Hematopoietic multipotent progenitor cell treated with erythropoietin and hydrocortisone succinate and interleukin-3 and kit ligand, for 6 days (in vitro differentiated cells): ENCODE results near the gene SMG7.

Experiments
- DNase-seq: peaks from one replicate; pipeline ENCODE4 v3.0.0-alpha.2; 2015

Gene SMG7

DNA sequence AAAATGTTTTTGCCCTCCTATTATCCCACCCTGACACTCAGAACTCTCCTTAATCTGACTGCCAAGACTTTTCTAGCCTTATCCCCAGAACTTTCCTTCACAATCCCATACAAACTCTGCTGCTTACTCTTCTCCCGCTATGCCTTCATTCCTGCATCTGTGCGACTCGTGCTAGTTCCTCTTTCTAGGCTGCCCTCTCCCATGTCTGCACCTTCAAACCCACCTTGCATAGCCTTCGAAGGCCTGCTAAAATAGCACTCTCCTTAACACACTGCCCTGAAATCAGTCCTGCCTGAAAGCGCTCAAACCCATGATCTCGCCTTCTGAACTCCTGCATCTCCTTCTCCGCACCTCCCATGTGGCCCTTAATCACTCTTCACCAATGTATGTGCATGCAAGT, 120.4 kb downstream of the SMG7 start:
- DNase-seq, result no peak

DNA sequence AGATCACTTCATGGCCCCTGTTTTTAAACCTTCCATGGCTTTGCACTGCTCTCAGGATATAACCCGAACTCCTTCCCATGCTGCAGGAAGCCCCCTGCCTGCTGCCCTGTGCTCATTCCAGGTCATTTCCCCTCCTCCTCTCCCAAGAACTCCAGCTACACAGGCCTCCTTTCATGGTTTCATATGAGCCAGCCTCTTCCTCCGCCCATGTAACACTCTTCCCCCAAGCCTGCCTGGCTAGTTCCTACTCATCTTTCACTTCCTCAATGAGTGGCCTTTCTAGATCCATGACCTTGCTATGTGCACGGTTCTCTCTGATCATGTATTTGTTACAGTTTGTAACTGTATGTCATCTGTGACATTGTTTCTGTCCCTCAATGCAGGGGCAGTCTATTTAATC, 121.1 kb downstream of the SMG7 start:
- DNase-seq, result no peak

DNA sequence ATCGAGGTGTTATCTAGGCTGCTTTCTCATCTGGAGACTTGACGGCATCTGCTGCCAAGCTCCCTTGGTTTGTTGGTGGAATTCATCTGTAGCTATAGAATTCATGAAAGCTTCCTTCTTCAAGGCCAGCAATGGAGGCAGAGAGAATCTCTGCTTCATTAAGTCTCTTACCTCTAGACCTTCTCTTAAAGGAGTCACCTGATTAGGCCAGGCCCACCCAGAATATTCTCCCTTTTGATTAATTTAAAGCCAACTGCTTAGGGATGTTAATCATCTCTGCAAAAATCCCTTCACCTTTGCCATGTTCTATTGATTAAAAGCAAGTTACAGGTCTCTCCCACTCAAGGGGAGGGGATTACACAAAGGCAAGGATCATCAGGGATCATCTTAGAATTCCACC, 123.2 kb downstream of the SMG7 start:
- DNase-seq, result no peak

DNA sequence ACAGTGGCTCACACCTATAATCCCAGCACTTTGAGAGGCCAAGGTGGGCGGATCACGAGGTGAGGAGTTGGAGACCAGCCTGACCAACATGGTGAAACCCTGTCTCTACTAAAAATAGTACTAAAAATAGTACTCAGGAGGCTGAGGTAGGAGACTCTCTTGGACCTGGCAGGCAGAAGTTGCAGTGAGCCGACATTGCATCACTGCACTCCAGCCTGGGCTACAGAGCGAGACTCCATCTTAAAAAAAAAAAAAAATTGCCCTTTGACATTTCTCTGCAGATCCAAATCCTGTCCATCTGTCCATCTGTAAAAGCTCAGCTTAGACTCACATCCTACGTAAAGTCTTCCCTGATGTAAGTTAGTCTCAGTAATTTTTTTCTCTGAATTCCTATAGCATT, 124.2 kb downstream of the SMG7 start:
- no peak for DNase-seq

DNA sequence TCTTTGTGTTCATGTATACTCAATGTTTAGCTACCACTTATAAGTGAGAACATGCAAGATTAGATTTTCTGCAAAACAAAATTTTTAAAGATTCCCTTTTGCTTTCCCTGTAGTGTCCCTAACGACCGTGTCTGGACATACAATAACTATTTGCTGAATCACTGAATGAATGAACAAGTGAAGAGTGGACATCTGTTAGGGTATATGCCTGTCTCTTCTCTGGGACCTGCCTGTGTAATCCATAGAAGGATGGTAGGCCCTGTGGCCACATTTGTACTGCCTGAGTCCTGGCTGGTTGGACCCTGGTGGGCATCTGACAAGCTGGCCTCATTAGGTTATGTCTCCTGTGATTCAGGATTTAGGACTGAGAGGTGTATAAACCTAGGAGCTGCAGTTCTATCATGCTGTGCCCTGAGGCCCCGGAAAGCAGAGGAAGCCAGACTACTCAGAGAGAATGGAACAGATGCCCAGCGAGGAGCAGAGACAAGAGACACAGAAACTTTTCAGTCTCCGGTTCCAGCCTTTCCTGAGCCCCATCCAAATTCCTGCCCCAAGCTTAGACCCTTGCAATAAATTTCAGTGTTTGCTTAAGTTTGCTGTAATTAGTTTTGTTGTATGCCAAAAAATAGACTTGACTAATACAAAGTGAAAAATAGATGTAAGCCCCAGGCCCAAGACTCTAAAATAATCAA, 125.5 kb downstream of the SMG7 start:
- DNase-seq, result no peak

DNA sequence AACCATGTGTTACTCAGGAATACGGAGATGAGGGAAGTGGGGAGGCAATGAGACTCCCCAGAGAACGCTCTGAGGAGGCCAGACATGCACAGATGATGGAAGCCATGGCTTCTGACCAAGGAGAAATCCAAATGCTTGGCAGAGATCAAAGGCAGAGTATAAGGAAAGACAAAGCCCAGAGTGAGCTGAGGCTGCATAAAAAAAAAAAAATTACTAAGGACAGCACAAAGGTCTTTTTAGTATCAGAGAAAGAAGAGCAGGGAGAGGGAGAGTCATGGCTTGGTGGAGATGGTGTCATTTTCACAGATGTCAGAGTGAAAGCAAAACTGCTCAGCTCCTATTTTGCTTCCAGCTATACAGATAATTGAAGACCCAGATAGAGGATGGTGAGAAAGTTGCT, 126.1 kb downstream of the SMG7 start:
- DNase-seq, result no peak

DNA sequence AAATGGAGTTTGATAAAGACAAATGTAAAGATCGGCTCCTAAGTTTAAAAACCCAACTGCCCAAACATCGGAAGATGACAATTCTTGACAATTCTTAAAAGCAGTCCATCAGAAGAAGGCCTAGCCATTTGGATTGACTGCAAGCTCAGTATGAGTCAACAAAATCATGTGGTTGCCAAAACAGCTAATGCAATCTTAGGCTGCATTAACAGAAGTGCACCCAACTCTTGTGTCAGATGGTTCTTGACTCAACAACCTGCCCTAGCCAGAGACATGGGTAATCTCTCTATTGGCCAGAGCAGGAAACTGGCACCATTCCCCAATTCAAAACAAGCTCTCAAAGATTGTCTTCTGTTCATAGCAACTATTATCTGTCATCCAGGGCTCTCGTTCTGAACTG, 127.8 kb downstream of the SMG7 start:
- peak; percentile 48 for DNase-seq

DNA sequence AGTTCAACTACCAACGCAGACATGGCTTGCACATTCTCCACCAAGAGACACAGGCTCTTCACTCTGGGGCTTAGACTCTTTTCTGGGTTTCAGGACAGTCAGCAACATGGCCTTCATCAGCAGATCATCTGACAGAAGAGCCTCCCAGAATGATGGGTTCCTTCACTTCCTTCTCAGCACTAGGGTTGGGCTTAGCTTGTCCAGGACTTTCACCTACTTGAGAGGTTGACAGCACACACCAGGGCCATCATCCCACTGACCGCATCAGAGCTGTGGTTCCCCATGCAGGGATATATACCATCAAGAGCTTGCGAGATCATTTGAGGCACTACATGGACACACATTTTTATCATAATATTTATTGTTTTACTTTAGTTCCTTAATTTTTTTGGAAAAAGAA, 128.3 kb downstream of the SMG7 start:
- DNase-seq, result no peak

DNA sequence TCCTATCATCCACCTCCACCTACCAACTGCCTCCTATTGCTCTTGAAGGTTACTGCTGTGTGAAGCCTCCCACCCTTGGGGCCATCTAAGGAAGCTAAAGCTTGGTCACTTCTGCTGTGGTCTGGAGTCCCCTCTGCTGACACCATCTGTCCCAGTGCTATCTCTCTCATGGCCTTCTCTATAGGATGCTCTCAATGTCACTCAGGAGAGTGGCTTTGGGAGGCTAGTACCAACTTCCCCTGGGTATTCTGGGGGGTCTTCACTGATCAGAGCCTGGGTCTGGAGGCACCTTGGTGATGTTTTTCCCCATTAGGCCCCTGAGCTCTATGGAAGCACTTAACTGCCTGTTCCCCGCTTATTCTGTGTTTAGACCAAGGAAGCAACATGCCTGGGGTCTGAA, 130.2 kb downstream of the SMG7 start:
- no peak for DNase-seq
